Loucy (cell line): ENCODE results near the gene SCARB1.

Source experiments
- H2AFZ ChIP-seq: fragments of 200-600 bp; sonication (generic); 2 replicates; pipeline ENCODE4 v1.6.0; 2016; ENCODE audit warnings: antibody characterized with exemption, mild to moderate bottlenecking, low read length, moderate library complexity
- H3F3A ChIP-seq: fragments of 200-600 bp; 2 replicates; pipeline ENCODE4 v1.6.0; 2016; ENCODE audit warnings: antibody characterized with exemption, low read depth, mild to moderate bottlenecking
- H3K27me3 ChIP-seq: fragments of 200-600 bp; sonication (generic); 2 replicates; pipeline ENCODE4 v1.6.1; 2014; ENCODE audit warnings: low read length, mild to moderate bottlenecking; ENCODE audit not compliant: insufficient read depth, poor library complexity, severe bottlenecking
- H3K36me3 ChIP-seq: fragments of 200-600 bp; sonication (generic); 2 replicates; pipeline ENCODE4 v1.6.1; 2016; ENCODE audit warnings: low read length; ENCODE audit not compliant: insufficient read depth
- H3K4me1 ChIP-seq: fragments of 200-600 bp; sonication (generic); 2 replicates; pipeline ENCODE4 v1.5.1; 2014; ENCODE audit warnings: low read length, mild to moderate bottlenecking; ENCODE audit not compliant: insufficient read depth, poor library complexity, severe bottlenecking
- H3K4me2 ChIP-seq: fragments of 200-600 bp; sonication (generic); 2 replicates; pipeline ENCODE4 v1.6.0; 2014; ENCODE audit warnings: antibody characterized with exemption, low read length, low read depth, mild to moderate bottlenecking; ENCODE audit not compliant: poor library complexity, severe bottlenecking
- H3K4me3 ChIP-seq: fragments of 200-600 bp; sonication (generic); 2 replicates; pipeline ENCODE4 v1.5.1; 2014; ENCODE audit warnings: low read length, mild to moderate bottlenecking, mixed read lengths; ENCODE audit not compliant: poor library complexity, severe bottlenecking
- H3K79me2 ChIP-seq: fragments of 200-600 bp; sonication (generic); 2 replicates; pipeline ENCODE4 v1.6.1; 2014; ENCODE audit warnings: low read length; ENCODE audit not compliant: insufficient read depth
- H3K9ac ChIP-seq: fragments of 200-600 bp; sonication (generic); 2 replicates; pipeline ENCODE4 v1.6.0; 2014; ENCODE audit warnings: mild to moderate bottlenecking, low read depth, low read length, moderate library complexity; ENCODE audit not compliant: poor library complexity, severe bottlenecking
- H3K9me2 ChIP-seq: fragments of 200-600 bp; sonication (generic); replicated peaks from 2 replicates; pipeline ENCODE4 v1.6.1; 2016; ENCODE audit warnings: low read depth, low read length, mixed read lengths
- H3K9me3 ChIP-seq: fragments of 200-600 bp; sonication (generic); 2 replicates; pipeline ENCODE4 v1.6.1; 2014; ENCODE audit warnings: mild to moderate bottlenecking, antibody characterized with exemption, low read length, low read depth; ENCODE audit not compliant: insufficient read depth
- H4K20me1 ChIP-seq: fragments of 200-600 bp; sonication (generic); 2 replicates; pipeline ENCODE4 v1.6.0; 2014; ENCODE audit warnings: antibody characterized with exemption, low read length, mild to moderate bottlenecking; ENCODE audit not compliant: insufficient read depth, poor library complexity, severe bottlenecking
- CTCF ChIP-seq: fragments of 200-600 bp; sonication (generic); conservative IDR thresholded peaks from 2 replicates; pipeline ENCODE4 v1.5.1; 2014; ENCODE audit warnings: mild to moderate bottlenecking, antibody characterized with exemption, low read length
- EZH2phosphoT487 ChIP-seq: fragments of 200-600 bp; IDR thresholded peaks from 2 replicates; pipeline ENCODE4 v1.6.1; 2018; ENCODE audit warnings: antibody characterized with exemption, mild to moderate bottlenecking, moderate library complexity, borderline replicate concordance

SCARB1 gene

GRCh38 chr12:124760560-124760959 lies 103.1 kb downstream of the SCARB1 start:
- Histone ChIP-seq H3K4me1 (no peaks in the 10 kb centered on the region), H3K9me2 (no peaks in the 10 kb centered on the region), H3K4me2 (no peak overlapping the region), H2AFZ (no peak overlapping the region), H3K9me3 (peaks cover 9% of the 10 kb centered on the region; the same call in 1 of the 2 replicates), H3K36me3 (no peaks in the 10 kb centered on the region), H3F3A (no peaks in the 10 kb centered on the region), H3K4me3 (no peak overlapping the region), H3K27me3 (no peaks in the 10 kb centered on the region), H4K20me1 (no peaks in the 10 kb centered on the region), H3K79me2 (no peaks in the 10 kb centered on the region), H3K9ac (no peak overlapping the region)
- TF ChIP-seq EZH2phosphoT487 (no peak), CTCF (no peak)

GRCh38 chr12:124759841-124760503 lies 103.7 kb downstream of the SCARB1 start:
- Histone ChIP-seq H2AFZ (no peak overlapping the region), H3K9me2 (no peaks in the 10 kb centered on the region), H4K20me1 (no peaks in the 10 kb centered on the region), H3K27me3 (no peaks in the 10 kb centered on the region), H3K79me2 (no peaks in the 10 kb centered on the region), H3F3A (no peaks in the 10 kb centered on the region), H3K9me3 (peaks cover 9% of the 10 kb centered on the region; the same call in 1 of the 2 replicates), H3K4me2 (no peak overlapping the region), H3K4me1 (peaks cover 2% of the 10 kb centered on the region), H3K9ac (no peak overlapping the region), H3K36me3 (no peaks in the 10 kb centered on the region), H3K4me3 (no peak overlapping the region)
- TF ChIP-seq EZH2phosphoT487, result no peak
- no peak for TF ChIP-seq CTCF

GRCh38 chr12:124758266-124759220 lies 105.1 kb downstream of the SCARB1 start:
- Histone ChIP-seq H3K9me3 (no peaks in the 10 kb centered on the region), H3K4me1 (peaks cover 6% of the 10 kb centered on the region), H3F3A (no peaks in the 10 kb centered on the region), H3K79me2 (no peaks in the 10 kb centered on the region), H3K4me3 (no peak overlapping the region), H3K36me3 (no peaks in the 10 kb centered on the region), H2AFZ (no peak overlapping the region), H3K9ac (no peak overlapping the region), H3K27me3 (no peaks in the 10 kb centered on the region), H4K20me1 (no peaks in the 10 kb centered on the region), H3K4me2 (no peak overlapping the region), H3K9me2 (no peaks in the 10 kb centered on the region)
- TF ChIP-seq CTCF (no peak), EZH2phosphoT487 (no peak)
